NCI-H226 (cell line): ENCODE data around the gene ASAP2.
"Not testable (repeated sequence)": the region's sequence is repeated elsewhere in the genome, so short reads cannot be mapped to it uniquely, and the experiment has no call there.

Source experiments
- DNase-seq: peaks from one replicate; pipeline ENCODE4 v3.0.0-alpha.2; 2015

ASAP2 gene

DNA sequence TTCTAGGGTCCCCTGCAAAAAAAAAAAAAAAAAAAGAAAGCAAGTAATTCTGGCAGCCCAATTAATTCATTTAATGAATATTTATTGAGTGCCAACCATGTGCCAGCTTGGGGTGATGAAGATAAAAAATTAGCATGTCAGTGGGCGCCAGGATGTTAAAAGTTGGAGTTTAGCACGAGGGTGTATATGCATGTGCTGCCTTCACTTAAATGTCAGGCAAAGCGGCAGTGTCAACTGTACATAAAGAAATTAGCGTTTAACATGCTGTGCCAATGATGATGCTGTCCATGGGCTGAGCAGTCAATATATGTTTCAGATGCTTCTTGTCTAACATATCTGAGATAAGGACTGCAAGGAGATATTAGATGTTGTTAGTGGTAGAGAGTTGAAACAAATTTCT, 49.5 kb downstream of the ASAP2 start:
- no peak for DNase-seq

DNA sequence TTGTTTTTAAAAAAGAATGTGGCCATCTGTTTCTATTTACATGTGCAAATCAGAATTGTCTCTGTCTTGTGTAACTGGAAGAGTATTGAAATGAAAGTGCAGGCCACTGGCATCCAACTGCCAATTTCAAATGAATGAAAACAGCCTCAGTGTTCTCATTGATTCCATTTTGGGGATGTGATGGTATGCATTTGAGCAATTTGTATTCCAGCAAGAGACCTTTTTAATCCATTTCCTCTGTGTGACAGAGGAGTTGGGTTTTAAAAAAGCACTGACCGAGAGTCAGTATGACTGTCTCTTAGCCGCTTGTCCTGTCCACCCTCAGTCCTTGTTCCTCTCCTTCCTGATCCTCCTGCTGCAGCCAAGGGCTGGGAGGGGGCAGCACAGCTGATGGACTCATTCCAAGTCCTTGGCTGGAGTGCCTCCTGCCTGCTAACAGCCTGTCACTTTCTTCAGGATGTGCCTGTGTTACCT, 50.0 kb downstream of the ASAP2 start:
- DNase-seq = no peak

DNA sequence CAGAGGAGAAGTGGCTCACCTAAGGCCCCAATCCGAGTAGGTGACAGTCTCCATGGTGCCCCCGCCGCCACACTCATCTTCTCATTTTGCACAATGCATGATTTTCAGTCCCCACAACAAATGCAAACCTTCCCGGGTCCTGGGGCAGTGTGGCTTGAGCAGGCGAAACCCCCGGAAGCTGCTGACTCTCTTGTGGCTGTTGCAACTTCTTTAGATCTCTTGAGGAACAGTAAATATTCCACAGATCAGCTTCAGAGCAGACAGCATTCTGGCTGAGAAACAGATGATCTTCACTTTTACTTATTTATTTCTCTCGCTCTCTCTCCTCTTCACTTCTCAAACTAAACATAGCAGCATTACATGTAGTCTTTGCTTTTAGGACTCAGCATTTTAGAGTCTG, 51.9 kb downstream of the ASAP2 start:
- no peak for DNase-seq

DNA sequence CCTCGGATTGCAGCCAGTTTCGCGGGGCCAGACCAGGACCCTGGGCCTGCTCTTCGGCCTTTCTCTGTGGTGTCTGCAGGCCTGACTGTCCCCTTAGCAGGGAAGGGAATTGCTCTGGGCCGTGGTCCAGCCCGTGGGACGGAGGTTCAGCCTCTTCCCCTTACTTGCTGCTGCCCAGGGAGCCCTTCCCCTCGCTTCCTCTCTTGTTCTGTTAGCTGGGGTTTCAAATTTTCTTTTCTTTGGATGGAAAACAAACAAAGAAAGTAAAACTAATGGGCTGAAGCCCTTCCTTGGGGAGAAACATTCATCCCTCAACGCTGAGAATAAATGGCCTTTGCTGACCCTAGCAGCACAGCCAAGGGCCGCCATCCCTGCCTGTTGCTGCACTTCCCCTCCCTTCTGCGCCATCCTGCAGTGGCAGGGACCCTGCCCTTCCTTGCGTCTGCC, 52.4 kb downstream of the ASAP2 start:
- no peak for DNase-seq

DNA sequence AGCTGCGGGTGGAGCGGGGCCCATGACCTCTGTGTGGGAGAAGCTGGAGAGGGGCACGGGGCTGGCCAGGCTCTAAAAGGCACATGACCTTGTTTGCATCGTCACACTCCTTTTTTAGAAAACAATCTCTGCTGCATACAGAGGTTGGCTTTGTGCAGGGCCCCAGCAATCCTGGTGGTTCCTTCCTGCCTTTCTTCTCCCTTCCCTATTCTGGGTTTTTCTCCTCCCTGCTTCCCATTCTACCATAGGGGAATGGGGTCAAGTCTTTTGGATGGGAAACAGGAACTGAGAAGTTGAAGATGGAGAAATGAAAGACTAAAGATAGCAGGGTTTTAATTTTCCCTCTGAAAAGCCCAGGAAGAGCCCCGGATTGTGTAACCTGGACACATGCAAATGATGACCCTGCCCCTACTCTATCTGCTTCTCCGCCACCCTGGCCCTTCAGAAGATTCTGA, 53.9 kb downstream of the ASAP2 start:
- DNase-seq = no peak

DNA sequence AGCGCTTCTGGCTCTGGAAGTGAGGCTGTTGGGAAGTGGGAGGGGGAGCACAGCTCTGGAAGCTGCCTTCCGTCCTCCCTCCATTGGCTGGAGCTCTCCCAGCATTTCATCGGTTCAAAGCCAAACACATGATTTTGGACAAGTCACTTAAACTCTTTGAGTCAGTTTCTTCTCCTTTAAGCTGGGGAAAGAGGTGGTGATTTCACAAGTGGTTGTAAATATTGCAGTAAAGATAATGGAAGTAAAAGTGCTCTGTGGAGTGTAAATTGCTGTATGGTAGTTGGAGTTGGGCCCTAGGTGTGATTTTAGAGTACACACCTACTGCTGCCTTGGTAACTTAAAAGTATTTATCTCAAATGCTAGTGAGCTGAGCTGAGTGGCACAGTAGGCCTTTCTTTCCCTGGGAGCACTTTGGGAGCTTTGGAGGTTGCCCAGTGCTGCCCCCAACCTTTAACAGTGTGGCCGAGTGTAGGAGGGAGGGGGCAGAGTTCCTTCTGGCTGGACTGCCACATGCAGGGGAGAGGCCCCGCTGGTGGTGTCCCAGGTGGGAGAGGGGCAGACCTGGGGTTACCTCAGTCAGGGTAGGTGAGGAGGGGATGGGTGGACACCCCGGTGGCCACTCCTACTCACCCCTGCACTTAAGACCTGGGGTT, 54.7 kb downstream of the ASAP2 start:
- no peak for DNase-seq

DNA sequence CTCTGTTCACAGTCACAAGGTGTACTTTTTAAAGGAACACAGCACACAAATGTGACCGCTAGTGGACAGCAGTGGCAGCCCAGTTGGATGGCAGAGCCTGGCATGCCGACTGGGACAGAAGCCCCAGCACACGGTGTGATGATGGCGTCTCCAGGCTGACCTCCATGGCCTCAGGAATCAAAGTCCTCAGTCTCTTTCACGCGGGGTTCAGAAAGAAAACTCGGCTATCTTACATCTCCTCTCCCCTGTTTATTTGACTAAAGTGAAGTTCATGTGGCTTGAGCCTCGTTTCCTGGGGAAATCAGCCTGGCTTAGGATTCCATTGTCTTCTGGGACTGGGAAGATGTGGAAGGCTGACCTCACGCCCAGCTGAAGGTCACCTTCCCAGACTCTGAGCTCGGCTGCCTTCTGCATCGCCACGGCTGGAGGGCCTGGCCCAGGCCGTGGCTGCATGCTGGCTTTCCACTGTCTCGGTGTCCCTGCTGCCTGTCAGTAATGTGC, 56.1 kb downstream of the ASAP2 start:
- DNase-seq = no peak

- DNase-seq = no peak
These were observed 56.8 kb downstream of the ASAP2 start for GRCh38 chr2:9263428-9263827.

DNA sequence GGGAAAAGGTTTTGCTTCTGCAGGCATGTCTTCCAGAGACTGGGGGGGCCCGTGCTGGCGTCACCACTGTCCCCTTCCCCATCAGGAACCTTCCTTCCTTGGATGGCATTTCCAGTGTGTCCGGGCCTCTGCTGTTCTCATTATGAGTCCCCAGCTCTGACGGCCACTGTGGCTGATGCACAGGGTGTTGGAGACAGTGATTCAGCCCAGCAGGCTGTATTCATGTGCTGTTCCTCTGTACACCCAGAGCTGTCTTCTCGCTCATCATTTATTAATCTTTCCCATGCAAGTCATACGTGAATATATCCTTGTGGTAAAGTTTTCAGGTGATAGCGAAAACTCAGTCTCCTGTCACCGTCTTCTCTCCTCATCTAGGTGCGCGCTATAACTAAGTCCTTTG, 57.7 kb downstream of the ASAP2 start:
- DNase-seq = no peak

DNA sequence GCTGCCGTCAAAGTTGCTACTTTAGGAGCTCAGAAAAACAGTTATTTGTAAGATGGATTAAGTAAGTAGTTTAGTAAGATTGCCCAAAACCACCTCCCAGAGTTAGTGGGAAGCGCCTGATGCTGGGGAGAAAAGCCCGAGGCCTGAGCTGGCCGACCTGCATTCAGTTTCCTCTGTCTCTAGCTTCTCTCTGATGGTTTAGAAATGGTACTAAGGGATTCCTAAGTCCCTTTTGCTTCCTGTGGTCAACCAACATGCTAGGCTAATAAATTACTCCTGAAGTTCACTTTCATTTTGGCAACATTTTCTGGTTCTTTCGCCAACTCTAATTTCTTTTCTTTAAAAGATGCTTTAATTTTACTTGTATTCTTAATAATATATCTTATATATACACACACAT, 60.1 kb downstream of the ASAP2 start:
- no peak for DNase-seq

DNA sequence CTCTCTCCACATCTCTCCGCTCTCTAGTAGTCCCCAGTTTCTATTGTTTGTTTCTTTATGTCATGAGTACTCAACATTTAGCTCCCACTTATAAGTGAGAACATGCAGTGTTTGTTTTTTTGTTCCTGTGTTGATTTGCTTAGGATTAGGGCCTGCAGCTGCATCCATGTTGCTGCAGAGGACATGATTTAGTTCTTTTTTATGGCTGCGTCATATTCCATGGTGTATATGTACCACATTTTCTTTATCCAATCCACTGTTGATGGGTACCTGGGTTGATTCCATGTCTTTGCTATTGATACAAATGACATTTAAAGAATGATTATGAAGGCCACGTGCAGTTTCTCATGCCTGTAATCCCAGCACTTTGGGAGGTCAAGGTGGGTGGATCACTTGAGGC, 60.7 kb downstream of the ASAP2 start:
- not testable (repeated sequence) for DNase-seq

DNA sequence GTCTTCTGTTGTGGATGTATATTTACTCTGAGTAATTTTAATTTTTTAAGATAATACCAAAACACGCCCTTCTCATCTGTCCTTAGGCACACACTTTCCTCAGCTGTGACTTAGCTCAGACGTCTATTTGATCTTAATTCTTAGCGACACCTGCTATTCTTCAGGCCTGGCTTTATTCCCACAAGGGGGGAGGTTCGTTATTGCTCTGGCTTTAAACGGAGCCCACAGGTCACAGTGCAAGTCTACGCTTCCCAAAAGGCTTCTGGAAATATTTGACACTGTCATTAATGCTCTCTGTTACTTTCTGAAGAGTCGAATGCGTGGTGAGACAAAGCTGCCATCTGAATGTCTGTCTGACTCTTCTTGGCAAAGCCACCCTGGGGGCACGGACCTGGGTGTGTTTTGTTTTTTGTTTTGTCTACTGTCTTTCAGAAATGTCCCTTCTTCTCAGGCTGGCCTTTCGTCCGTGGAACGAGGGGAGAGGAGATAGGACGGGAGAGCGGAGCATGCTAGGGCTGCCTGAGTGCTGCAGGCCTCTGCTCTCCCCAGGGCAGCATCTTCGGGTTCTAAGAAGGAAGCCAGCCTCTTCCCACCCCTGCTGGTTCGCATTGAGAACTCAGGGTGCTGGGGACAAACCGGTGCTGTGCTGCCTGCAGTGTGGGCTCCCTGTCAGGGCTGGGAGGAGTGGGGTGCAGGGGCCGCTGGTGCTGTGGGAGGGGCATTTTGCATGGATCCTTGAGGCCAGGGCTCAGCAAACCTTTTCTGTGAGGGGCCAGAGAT, 61.9 kb downstream of the ASAP2 start:
- DNase-seq = no peak

DNA sequence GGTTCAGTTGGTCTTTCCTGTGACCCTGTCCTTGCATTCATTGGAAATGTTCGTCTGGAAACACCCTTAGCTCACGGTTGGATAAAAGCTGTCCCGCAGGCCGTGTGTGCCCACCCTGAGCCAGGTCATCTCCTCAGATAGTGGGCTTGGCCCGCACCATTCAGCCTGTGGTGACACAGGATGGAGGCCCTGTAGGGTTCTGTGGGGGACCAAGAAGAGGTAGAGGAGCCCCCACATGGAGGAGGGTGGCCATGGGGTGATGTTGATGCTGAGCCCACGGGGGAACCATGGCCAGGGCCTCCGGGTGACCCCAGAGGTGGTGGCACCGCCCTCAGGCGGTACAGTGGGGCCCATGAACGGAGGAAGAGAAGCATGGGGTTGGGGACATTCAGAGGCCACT, 62.7 kb downstream of the ASAP2 start:
- no peak for DNase-seq

GRCh38 chr2:9269695-9270360, 63.2 kb downstream of the ASAP2 start:
- DNase-seq = no peak

DNA sequence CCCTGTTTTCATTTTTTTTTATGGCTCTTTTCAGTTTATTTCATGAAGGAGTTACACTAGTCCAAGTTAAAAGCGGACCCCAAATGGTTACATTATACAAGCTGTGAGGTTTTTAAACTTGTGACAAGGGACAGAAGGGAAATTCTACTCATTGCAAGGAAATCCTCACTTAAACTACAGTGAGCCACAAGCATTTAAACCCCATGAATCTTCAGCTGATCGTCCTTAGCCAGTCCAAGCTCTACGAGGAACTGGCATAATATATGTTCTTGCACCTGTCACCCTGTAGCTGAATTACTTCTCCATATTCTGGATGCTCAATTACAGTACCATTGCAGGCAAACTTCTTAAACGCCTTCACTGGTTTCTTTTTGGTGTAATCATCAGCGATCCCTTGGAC, 64.5 kb downstream of the ASAP2 start:
- no peak for DNase-seq

DNA sequence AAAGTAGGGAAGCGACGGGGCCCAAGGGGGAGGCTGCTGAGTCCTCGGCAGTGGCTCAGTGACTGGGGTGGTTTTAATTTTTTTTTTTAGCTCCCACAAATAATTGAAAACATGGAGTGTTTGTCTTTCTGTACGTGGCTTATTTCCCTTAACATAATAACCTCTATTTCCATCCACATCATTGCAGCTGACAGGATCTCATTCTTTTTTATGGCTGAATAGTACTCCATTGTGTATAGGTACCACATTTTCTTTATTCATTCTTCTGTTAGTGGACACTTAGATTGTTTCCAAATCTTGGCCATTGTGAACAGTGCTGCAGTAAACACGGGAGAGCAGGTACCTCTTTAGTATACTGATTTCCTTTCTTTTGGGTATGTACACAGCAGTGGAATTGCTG, 65.1 kb downstream of the ASAP2 start:
- no peak for DNase-seq

GRCh38 chr2:9273486-9274130, 67.0 kb downstream of the ASAP2 start:
- no peak for DNase-seq

DNA sequence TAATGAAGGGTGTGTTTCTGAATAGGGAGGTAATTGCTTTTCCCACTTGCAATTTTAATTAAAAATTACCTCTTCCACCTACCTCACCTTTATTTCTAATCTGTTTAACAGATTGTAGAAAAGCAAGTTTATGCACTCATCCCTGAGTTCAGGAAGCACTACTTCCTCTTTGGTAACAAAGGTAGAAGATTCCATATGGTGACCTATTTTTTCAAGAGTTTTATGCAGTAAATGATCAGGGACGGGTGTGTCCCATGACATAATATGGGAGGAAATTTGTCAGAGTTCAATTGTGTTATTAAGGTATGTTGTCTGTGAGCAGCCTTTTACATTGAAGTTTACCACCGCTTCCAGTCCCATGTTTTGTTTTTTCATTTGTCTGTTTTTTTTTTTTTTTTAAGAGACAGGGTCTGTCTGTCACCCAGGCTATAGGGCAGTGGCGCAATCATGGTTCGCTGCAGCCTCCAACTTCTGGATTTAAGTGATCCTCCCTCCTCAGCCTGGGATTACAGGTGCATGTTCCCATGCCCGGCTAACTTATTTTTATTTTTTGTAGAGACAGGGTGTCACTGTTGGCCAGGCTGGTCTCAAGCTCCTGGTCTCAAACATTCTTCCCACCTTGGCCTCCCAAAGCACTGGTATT, 68.2 kb downstream of the ASAP2 start:
- no peak for DNase-seq

GRCh38 chr2:9275399-9275798, 68.8 kb downstream of the ASAP2 start:
- no peak for DNase-seq

- no peak for DNase-seq
These were observed 69.5 kb downstream of the ASAP2 start for GRCh38 chr2:9276074-9276473.

GRCh38 chr2:9276901-9277451, 70.4 kb downstream of the ASAP2 start:
- DNase-seq = no peak

DNA sequence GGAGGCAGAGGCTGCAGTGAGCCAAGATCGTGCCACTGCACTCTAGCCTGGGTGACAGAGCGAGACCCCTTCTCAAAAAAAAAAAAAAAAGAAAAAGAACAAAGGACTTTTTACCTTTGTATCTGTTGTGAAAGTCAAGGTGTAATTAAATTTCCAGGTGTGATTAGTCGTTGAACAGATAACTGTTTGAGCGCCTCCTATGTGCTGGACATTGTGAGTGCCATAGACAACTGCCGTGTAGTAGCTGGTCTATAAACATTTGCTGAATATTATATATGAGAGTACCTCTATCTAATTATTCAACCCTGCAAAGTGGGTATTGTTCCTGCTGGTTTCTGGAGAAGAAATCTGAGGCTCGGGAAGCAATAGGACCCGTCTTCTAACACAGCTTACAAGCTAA, 71.8 kb downstream of the ASAP2 start:
- no peak for DNase-seq
